ENCODE data around the gene TMEM120B. TPM values are rescaled to one million over a fixed set of nuclear protein-coding genes. Genes with fewer than 3 reads are reported as not detected.
A peak's percentile ranks its signal among the peaks of the same experiment; 100 is the strongest.
"Not testable (repeated sequence)": the region's sequence is repeated elsewhere in the genome, so short reads cannot be mapped to it uniquely, and the experiment has no call there.

The TMEM120B gene
- total RNA-seq, 1 donor from 2014 or later, result 9.7 TPM

DNA sequence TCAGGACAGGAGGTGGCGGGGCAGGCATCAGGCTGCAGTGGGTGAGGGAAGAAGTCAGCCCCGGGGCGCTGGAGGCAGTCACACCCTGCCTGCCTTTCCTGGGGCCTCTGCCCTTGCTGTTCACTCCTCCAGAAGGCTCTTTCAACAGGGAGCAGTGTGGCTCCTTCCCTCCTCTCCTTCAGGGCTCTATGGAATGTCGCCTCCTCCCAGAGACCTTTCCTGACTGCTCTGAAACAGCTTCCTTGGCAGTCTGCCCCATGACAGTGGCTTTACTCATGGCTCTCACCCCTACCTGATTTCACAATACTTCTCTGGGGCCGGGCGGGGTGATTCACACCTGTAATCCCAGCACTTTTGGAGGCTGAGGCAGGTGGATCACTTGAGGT lies 73.9 kb downstream of the TMEM120B start:
- Histone ChIP-seq H3K4me3 (no peak overlapping the region), H3K27me3 (no peaks in the 10 kb centered on the region), H3K4me1 (peaks cover 3 to 9% of the 10 kb centered on the region in 2 donors), H3K27ac (no peak overlapping the region), H3K9me3 (no peaks in the 10 kb centered on the region), H3K36me3 (no peaks in the 10 kb centered on the region)
- no peak for DNase-seq (ENCODE audit: low spot score in 2 of 2)
- TF ChIP-seq, protein P1, sequence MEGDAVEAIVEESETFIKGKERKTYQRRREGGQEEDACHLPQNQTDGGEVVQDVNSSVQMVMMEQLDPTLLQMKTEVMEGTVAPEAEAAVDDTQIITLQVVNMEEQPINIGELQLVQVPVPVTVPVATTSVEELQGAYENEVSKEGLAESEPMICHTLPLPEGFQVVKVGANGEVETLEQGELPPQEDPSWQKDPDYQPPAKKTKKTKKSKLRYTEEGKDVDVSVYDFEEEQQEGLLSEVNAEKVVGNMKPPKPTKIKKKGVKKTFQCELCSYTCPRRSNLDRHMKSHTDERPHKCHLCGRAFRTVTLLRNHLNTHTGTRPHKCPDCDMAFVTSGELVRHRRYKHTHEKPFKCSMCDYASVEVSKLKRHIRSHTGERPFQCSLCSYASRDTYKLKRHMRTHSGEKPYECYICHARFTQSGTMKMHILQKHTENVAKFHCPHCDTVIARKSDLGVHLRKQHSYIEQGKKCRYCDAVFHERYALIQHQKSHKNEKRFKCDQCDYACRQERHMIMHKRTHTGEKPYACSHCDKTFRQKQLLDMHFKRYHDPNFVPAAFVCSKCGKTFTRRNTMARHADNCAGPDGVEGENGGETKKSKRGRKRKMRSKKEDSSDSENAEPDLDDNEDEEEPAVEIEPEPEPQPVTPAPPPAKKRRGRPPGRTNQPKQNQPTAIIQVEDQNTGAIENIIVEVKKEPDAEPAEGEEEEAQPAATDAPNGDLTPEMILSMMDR (IDR thresholded peaks at IDR 0.05), result no peak
- intact Hi-C loops (cut with DNase I), result no loop called here

- Histone ChIP-seq H3K4me3 (no peak overlapping the region), H3K27me3 (no peaks in the 10 kb centered on the region), H3K27ac (no peak overlapping the region), H3K36me3 (no peaks in the 10 kb centered on the region), H3K4me1 (peaks cover 0 to 1% of the 10 kb centered on the region in 2 donors), H3K9me3 (no peaks in the 10 kb centered on the region)
- TF ChIP-seq, protein P1 (IDR thresholded peaks at IDR 0.05), result no peak
- intact Hi-C loops (cut with DNase I), result no loop called here
- DNase-seq (ENCODE audit: low spot score in 2 of 2), result no peak
Observed at GRCh38 chr12:121787063-121788025, 74.8 kb downstream of the TMEM120B start.

GRCh38 chr12:121788176-121788818 lies 75.7 kb downstream of the TMEM120B start:
- DNase-seq (ENCODE audit: low spot score in 2 of 2), result no peak
- TF ChIP-seq, protein P1 (IDR thresholded peaks at IDR 0.05), result no peak
- Histone ChIP-seq H3K4me3 (no peak overlapping the region), H3K27me3 (no peaks in the 10 kb centered on the region), H3K36me3 (no peaks in the 10 kb centered on the region), H3K9me3 (no peaks in the 10 kb centered on the region), H3K27ac (no peak overlapping the region), H3K4me1 (peaks cover 0 to 2% of the 10 kb centered on the region in 2 donors)
- intact Hi-C loops (cut with DNase I), result no loop called here

DNA sequence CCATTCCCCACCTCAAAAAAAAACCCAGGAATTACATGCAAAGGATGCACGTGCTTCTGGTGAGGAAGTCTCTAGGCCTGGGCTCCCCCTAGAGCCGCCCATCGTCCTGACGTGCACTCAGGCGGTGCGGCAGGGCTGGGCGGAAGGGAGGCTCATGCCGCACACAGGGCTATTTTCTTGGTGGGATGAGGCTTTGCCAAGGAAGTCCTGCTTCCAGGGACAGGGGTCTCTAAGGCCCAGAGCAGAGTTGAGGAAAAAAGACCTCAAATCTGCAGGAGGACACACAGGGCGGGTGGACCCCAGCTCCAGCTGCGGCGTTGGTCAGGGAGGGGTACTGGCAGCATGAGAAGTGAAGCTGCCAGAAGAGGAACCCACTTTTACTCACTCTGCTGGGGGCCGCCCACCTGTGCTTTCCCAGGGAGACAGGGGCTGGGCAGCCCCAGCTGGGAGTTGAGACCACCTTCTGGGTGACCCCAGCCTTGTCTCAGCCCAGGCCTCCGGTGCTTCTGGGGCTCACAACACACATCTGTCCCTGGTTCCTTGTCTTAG lies 76.8 kb downstream of the TMEM120B start:
- H3K4me1 ChIP-seq, result peaks cover 3 to 8% of the 10 kb centered on the region in 2 donors
- no peaks in the 10 kb centered on the region for H3K27me3 ChIP-seq
- no peaks in the 10 kb centered on the region for H3K9me3 ChIP-seq
- no peak overlapping the region for H3K27ac ChIP-seq
- no peak for DNase-seq (ENCODE audit: low spot score in 2 of 2)
- TF ChIP-seq, protein P1 (IDR thresholded peaks at IDR 0.05), result no peak
- no peaks in the 10 kb centered on the region for H3K36me3 ChIP-seq
- intact Hi-C loops (cut with DNase I), result no loop called here
- no peak overlapping the region for H3K4me3 ChIP-seq

GRCh38 chr12:121789800-121790728 lies 77.5 kb downstream of the TMEM120B start:
- peak in 1 of 2 donors; percentile 56 for DNase-seq (ENCODE audit: low spot score in 2 of 2)
- TF ChIP-seq, protein P1 (IDR thresholded peaks at IDR 0.05), result no peak
- Histone ChIP-seq H3K9me3 (no peaks in the 10 kb centered on the region), H3K4me1 (peaks cover 8 to 9% of the 10 kb centered on the region in 2 donors), H3K36me3 (no peaks in the 10 kb centered on the region), H3K27ac (no peak overlapping the region), H3K27me3 (no peaks in the 10 kb centered on the region), H3K4me3 (no peak overlapping the region)
- intact Hi-C loops (cut with DNase I), result loop anchor here (10.0 kb wide), 1 partner anchor 435 kb away; the partner anchor contains the start of gene DIABLO

GRCh38 chr12:121790785-121791184 lies 78.2 kb downstream of the TMEM120B start:
- DNase-seq (ENCODE audit: low spot score in 2 of 2); H3K36me3 ChIP-seq; H3K9me3 ChIP-seq; H3K4me3 ChIP-seq; H3K27ac ChIP-seq; H3K27me3 ChIP-seq: not testable (repeated sequence)
- peaks cover 15 to 16% of the 10 kb centered on the region in 2 donors for H3K4me1 ChIP-seq
- intact Hi-C loops (cut with DNase I), result loop anchor here (10.0 kb wide), 1 partner anchor 434 kb away; the partner anchor contains the start of gene DIABLO

All from ascending aorta (tissue), 2 donors.